MCF 10A (cell line): ENCODE data around the gene C1orf210. TPM values are rescaled to one million over a fixed set of nuclear protein-coding genes. Genes with fewer than 3 reads are reported as not detected.
A peak's percentile ranks its signal among the peaks of the same experiment; 100 is the strongest.

ENCODE experiments used
- BruUV-seq: library from RNA; stranded (reverse); fragments of 400-500 nt; replicated peaks from 2 replicates; lab custom pipeline; 2021; lab: Mats Ljungman, UMichigan
- CTCF ChIA-PET: fragments of 300-600 bp; sonication (Branson Sonifier 250); formaldehyde crosslinking; extraction: SDS; loops from one replicate; lab custom pipeline; 2021; ENCODE audit warnings: antibody characterized with exemption, inconsistent platforms; lab: Yijun Ruan, JAX
- POLR2A ChIA-PET: fragments of 300-600, 350-650 bp; sonication (Branson Sonifier 250); formaldehyde crosslinking; extraction: SDS; loops from one replicate; lab custom pipeline; 2020; ENCODE audit warnings: antibody characterized with exemption, inconsistent platforms; lab: Yijun Ruan, JAX
- DNase-seq: peaks from one replicate; pipeline ENCODE4 v3.0.0-alpha.2; 2018; ENCODE audit not compliant: unreplicated experiment
- H3K27ac Mint-ChIP-seq: one replicate; pipeline ENCODE4 v1.8.0; 2022; ENCODE audit warnings: mild to moderate bottlenecking, low read depth, mixed read lengths; ENCODE audit not compliant: unreplicated experiment
- H3K27me3 Mint-ChIP-seq: one replicate; pipeline ENCODE4 v1.8.0; 2022; ENCODE audit warnings: mixed read lengths; ENCODE audit not compliant: insufficient read depth, unreplicated experiment
- H3K36me3 Mint-ChIP-seq: one replicate; pipeline ENCODE4 v1.8.0; 2022; ENCODE audit warnings: mild to moderate bottlenecking, moderate library complexity, mixed read lengths; ENCODE audit not compliant: insufficient read depth, unreplicated experiment
- H3K4me1 Mint-ChIP-seq: one replicate; pipeline ENCODE4 v1.8.0; 2022; ENCODE audit warnings: mixed read lengths; ENCODE audit not compliant: insufficient read depth, unreplicated experiment
- H3K4me3 Mint-ChIP-seq: one replicate; pipeline ENCODE4 v1.8.0; 2022; ENCODE audit warnings: mild to moderate bottlenecking, moderate library complexity, mixed read lengths; ENCODE audit not compliant: unreplicated experiment
- H3K9me3 Mint-ChIP-seq: one replicate; pipeline ENCODE4 v1.8.0; 2022; ENCODE audit warnings: mixed read lengths; ENCODE audit not compliant: unreplicated experiment
- CTCF ChIP-seq: fragments of 200-600 bp; IDR thresholded peaks from one replicate; pipeline ENCODE4 v1.8.0; 2022; ENCODE audit warnings: antibody characterized with exemption, mild to moderate bottlenecking; ENCODE audit not compliant: unreplicated experiment
- intact Hi-C: fragments of 100-400 bp; cut with micrococcal nuclease; formaldehyde crosslinking; loops from 2 replicates; pipeline ENCODE4 v1.14.1; 2022
- total RNA-seq: library from RNA; stranded (reverse); gene quantifications from 2 replicates; pipeline ENCODE4 v1.2.3, GENCODE V29; 2022

Gene C1orf210
- total RNA-seq, 1 experiment from 2014 or later = 1.6 TPM

- H3K4me1 Mint-ChIP-seq = peaks cover 9% of the 10 kb centered on the region
- peak within 1 kb of the TSS; percentile 66 for H3K4me3 Mint-ChIP-seq
- peak within 1 kb of the TSS; percentile 68 for H3K27ac Mint-ChIP-seq
- POLR2A ChIA-PET = interaction anchor here (0.7 to 1.0 kb wide), 2 partner anchors 14 to 23 kb away, joined by 3 read pairs; no protein-coding TSS in a partner anchor
- no TSS peak for BruUV-seq
- CTCF ChIA-PET = interaction anchor here (1.3 kb wide), 1 partner anchor 16 kb away, joined by 4 read pairs; the partner anchor contains the start of gene C1orf210
- no peak for TF ChIP-seq CTCF
- no peaks in the 10 kb centered on the region for H3K9me3 Mint-ChIP-seq
- intact Hi-C loops = no loop called here
- DNase-seq = no peak
- no peaks in the 10 kb centered on the region for H3K36me3 Mint-ChIP-seq
- peaks cover 11% of the 10 kb centered on the region for H3K27me3 Mint-ChIP-seq
These were observed 15.6 kb downstream of the C1orf210 start, which contains the start of gene TMEM125 for GRCh38 chr1:43269627-43270375. Gene TMEM125, plus strand, starts transcription at chr1:43269983. Its CDS starts 2,740 bp downstream, at chr1:43272723.

GRCh38 chr1:43267818-43268425, 17.5 kb downstream of the C1orf210 start:
- H3K36me3 Mint-ChIP-seq = no peaks in the 10 kb centered on the region
- H3K4me3 Mint-ChIP-seq = no peak overlapping the region
- H3K4me1 Mint-ChIP-seq = peaks cover 9% of the 10 kb centered on the region
- no TSS peak for BruUV-seq
- ChIA-PET CTCF (interaction anchor here (0.6 to 1.3 kb wide), 2 partner anchors 18 to 138 kb away, joined by 4 read pairs; partner anchors contain the start of gene C1orf210), POLR2A (no interaction called here)
- no peak for TF ChIP-seq CTCF
- intact Hi-C loops = no loop called here
- H3K9me3 Mint-ChIP-seq = peaks cover 9% of the 10 kb centered on the region
- H3K27ac Mint-ChIP-seq = no peak overlapping the region
- H3K27me3 Mint-ChIP-seq = peaks cover 11% of the 10 kb centered on the region
- no peak for DNase-seq

- BruUV-seq = no TSS peak
- Mint-ChIP-seq H3K27me3 (peaks cover 11% of the 10 kb centered on the region), H3K27ac (no peak overlapping the region), H3K36me3 (no peaks in the 10 kb centered on the region), H3K4me1 (peaks cover 9% of the 10 kb centered on the region), H3K4me3 (no peak overlapping the region), H3K9me3 (peaks cover 15% of the 10 kb centered on the region)
- POLR2A ChIA-PET = no interaction called here
- CTCF ChIA-PET = interaction anchor here (0.6 to 1.7 kb wide), 2 partner anchors 18 to 138 kb away, joined by 4 to 6 read pairs; partner anchors contain the start of gene C1orf210
- intact Hi-C loops = no loop called here
- no peak for DNase-seq
- no peak for TF ChIP-seq CTCF
These were observed 18.0 kb downstream of the C1orf210 start for GRCh38 chr1:43267291-43267805.

GRCh38 chr1:43266881-43267280, 18.5 kb downstream of the C1orf210 start:
- DNase-seq = no peak
- ChIA-PET POLR2A (no interaction called here), CTCF (interaction anchor here (1.7 kb wide), 1 partner anchor 18 kb away, joined by 6 read pairs; the partner anchor contains the start of gene C1orf210)
- Mint-ChIP-seq H3K4me3 (no peak overlapping the region), H3K36me3 (no peaks in the 10 kb centered on the region), H3K9me3 (peaks cover 19% of the 10 kb centered on the region), H3K27ac (no peak overlapping the region), H3K4me1 (peaks cover 9% of the 10 kb centered on the region), H3K27me3 (peaks cover 9% of the 10 kb centered on the region)
- BruUV-seq = no TSS peak
- intact Hi-C loops = no loop called here
- no peak for TF ChIP-seq CTCF
